Spleen (tissue), 7 donors: Measurements from ENCODE around the gene PPHLN1.

Source experiments
- POLR2A ChIP-seq, 3 donors: fragments of 450-650 bp; IDR thresholded peaks; one replicate each; pipeline ENCODE4 v1.5.1; 2017; ENCODE audit warnings: antibody characterized with exemption in 3 of 3, mild to moderate bottlenecking in 1 of 3
- POLR2AphosphoS5 ChIP-seq, 3 donors: sonication (generic); formaldehyde crosslinking; IDR thresholded peaks; one replicate each; pipeline ENCODE4 v1.5.1; 2017; ENCODE audit warnings: antibody characterized with exemption in 3 of 3
- TF ChIP-seq, protein P1 (sequence below), 11 experiments: fragments of 200-600 bp in 7 of 11; fragments of 450-650 bp in 4 of 11; sonication (generic) in 4 of 11; IDR thresholded peaks in 8 of 11; conservative IDR thresholded peaks in 3 of 11; 1 replicate in 7 of 11; 2 replicates in 4 of 11; pipeline versions ENCODE4 v1.4.0 to v1.8.0; 2016 to 2021; ENCODE audit warnings: antibody characterized with exemption in 11 of 11, inconsistent platforms in 4 of 11, mild to moderate bottlenecking in 1 of 11
- donor health status: DM: no; HTN: no; CAD: no; lungs with moderate emphysema.
- donor health status: DM: no; HTN: no; CAD: no.
- donor health status: DM: no; HTN: no; CAD: no.

- TF ChIP-seq, protein P1, sequence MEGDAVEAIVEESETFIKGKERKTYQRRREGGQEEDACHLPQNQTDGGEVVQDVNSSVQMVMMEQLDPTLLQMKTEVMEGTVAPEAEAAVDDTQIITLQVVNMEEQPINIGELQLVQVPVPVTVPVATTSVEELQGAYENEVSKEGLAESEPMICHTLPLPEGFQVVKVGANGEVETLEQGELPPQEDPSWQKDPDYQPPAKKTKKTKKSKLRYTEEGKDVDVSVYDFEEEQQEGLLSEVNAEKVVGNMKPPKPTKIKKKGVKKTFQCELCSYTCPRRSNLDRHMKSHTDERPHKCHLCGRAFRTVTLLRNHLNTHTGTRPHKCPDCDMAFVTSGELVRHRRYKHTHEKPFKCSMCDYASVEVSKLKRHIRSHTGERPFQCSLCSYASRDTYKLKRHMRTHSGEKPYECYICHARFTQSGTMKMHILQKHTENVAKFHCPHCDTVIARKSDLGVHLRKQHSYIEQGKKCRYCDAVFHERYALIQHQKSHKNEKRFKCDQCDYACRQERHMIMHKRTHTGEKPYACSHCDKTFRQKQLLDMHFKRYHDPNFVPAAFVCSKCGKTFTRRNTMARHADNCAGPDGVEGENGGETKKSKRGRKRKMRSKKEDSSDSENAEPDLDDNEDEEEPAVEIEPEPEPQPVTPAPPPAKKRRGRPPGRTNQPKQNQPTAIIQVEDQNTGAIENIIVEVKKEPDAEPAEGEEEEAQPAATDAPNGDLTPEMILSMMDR (IDR thresholded peaks at IDR 0.05 in 8 of 11, conservative IDR thresholded peaks at IDR 0.05 in 3 of 11): no peak
- no peak for TF ChIP-seq POLR2AphosphoS5 (IDR thresholded peaks at IDR 0.05)
- TF ChIP-seq POLR2A (IDR thresholded peaks at IDR 0.05): no peak
Measured at GRCh38 chr12:42309996-42310395, 16.0 kb upstream of the PPHLN1 start.
